GM03348 (cell line): ENCODE measurements around the gene RIMKLA.

Source experiments
- DNase-seq: peaks from one replicate; pipeline ENCODE4 v3.0.0; 2012; ENCODE audit warnings: low spot score

RIMKLA gene, protein sequence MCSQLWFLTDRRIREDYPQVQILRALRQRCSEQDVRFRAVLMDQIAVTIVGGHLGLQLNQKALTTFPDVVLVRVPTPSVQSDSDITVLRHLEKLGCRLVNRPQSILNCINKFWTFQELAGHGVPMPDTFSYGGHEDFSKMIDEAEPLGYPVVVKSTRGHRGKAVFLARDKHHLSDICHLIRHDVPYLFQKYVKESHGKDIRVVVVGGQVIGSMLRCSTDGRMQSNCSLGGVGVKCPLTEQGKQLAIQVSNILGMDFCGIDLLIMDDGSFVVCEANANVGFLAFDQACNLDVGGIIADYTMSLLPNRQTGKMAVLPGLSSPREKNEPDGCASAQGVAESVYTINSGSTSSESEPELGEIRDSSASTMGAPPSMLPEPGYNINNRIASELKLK

DNA sequence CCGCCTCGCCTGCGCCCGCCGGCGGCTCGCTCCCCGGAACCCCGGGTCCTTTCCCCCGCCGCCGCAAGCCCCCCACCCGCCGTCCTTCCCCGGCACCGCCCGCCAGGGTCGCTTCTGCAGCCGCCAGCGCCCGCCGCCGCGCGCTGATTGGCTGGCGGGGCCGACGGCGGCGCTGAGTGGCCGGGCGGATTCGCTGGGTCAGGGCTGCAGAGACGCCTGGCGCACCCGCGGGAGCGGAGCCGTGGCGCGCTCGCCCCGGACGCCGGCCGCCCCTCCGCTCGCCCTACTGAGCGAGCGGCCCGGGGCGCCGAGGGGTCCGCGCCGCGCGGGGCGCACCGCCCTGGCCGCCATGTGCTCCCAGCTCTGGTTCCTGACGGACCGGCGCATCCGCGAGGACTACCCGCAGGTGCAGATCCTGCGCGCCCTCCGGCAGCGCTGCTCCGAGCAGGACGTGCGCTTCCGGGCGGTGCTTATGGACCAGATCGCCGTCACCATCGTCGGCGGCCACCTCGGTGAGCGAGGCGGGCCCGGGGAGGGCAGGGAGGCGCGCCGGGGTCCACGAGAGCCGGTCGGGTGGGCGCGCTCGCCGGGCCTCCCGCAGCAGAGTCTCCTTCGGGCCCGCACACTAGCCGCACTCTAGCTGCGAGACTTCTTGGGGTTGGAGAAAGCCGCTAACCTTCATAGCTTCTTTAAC, at the start of gene RIMKLA:
TSS of gene RIMKLA (plus strand) at position 207 of the 694 bp plus-strand sequence. CDS start at position 350, 143 bp downstream.
- DNase-seq: peak; percentile 88

- DNase-seq: no peak
Observed at GRCh38 chr1:42332877-42333276, 47.7 kb upstream of the RIMKLA start.

DNA sequence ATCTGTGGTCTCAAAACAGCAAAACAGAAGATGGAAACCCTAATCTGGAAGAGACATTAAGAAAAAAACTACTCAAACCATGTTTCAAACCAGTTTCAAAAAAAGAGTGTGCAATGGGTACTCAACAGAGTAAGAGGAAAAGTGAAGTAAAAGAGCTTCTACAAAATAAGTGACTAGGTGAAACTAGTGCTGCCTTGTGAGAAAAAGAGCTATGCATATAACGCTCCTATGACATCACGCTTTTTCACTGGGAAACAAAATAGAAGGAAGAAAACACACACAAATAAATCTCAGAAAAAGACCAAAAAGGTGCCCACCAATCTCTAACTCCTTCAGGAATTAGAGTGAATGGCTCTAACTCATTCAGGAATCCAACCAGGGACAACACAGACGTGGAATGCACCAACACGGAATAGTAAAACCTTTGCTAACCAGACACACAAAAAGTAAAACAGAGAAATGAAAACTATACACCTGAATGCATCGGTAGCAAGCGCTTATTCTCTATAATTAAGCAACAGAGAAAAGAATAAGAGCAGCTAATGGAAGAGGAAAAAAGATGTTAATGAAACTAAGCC, 46.8 kb upstream of the RIMKLA start:
- DNase-seq: no peak

DNA sequence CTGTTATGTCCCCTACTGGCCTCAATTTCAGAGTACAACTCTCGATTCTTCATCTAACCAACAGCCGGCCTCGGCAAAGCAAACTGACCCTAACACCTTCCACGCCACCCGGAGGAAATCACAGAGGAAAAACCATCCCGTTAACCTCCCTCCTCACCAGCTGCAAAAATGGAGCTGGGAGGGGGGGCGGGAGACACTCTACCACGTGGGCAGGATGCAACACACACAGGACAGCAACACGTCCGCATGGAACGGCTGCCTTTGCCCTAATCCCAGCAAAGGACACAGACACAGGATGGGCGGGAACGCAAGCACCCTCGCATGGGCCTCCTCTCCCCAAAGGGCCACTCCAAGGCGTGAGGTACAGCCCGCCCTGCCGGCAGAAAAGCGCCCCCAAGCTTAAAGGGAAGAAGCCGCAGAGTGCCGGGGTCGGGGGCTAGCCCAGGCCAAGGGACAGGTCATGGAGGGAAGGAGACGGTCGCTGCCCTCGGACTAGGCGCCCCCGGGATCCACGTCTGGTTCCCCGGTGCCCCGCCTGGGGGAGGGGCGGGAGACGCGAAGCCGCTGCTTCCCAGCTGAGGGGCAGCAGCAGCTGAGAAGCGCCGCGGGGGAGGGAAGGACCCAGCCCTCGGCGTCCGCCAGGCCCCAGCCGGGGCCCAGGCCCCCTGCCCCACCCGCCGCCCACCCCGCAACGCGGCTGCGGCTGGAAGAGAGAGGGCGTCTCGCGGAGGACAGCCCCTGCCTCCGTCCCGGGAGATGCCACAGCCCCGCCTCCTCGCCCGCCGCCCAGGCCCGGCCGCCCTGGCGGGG, 46.1 kb upstream of the RIMKLA start:
- DNase-seq: peak; percentile 78

- peak; percentile 97 for DNase-seq
Observed at GRCh38 chr1:42335050-42335808, 45.4 kb upstream of the RIMKLA start, which contains the start of gene FOXJ3. Gene FOXJ3, minus strand, starts transcription at chr1:42335235. Its CDS starts 24,142 bp downstream, at chr1:42311093.

GRCh38 chr1:42335809-42336518, 44.6 kb upstream of the RIMKLA start:
- DNase-seq: peak; percentile 63

- DNase-seq: no peak
Observed at GRCh38 chr1:42336978-42337377, 43.6 kb upstream of the RIMKLA start.

- DNase-seq: no peak
Observed at GRCh38 chr1:42340093-42340492, 40.5 kb upstream of the RIMKLA start.

- no peak for DNase-seq
Observed at GRCh38 chr1:42340901-42341300, 39.7 kb upstream of the RIMKLA start.

DNA sequence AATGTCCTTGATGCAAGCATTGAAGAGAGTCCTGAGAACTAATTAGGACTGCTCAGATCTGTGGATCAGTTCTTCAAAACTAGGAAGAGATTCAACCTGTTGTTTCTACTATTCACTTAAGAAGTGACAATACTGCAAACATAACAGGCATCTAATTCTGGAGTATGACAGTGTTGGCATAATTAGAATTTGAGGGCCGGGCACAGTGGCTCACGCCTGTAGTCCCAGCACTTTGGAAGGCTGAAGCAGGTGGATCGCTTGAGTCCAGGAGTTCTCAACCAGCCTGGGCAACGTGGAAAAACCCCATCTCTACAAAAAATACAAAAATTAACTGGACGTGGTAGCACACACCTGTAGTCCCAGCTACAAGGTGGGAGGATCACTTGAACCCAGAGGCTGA, 37.5 kb upstream of the RIMKLA start:
- no peak for DNase-seq

DNA sequence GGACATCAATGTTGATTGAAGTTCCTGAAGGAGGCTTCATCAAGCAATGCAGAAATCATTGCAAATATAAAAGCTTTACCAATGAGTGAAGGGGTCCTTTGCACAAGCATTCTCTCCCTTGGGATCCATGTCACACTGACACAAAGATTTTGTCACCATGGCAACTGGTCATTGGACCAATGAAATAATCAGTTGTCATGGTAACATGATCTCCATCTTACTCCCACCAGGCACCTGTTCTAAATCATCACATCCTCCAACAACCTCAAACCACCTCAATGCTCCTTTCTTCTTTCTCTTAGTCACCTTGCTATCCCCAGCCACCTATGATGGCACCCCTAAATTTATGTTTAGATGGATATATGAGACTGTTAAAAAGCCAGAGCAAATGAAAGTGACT, 32.1 kb upstream of the RIMKLA start:
- DNase-seq: no peak

- no peak for DNase-seq
Observed at GRCh38 chr1:42350086-42350485, 30.5 kb upstream of the RIMKLA start.

DNA sequence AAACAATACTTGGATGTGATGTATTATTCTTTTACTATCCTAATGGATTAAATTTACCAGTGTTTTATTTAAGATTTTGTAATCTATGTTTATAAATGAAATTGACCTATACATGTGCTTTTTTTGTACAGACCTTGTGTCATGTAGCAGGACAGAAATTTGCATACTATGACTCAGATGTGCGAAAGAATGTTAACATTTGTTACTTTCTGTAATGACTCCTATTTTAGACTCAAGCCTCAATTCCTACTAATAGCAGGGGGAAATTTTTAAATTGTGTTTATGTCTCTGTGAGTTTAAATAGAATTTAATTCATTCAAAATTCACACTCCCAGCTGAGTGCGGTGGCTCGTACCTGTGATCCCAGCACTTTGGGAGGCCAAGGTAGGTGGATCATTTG, 21.8 kb upstream of the RIMKLA start:
- no peak for DNase-seq

GRCh38 chr1:42359466-42359865, 21.1 kb upstream of the RIMKLA start:
- no peak for DNase-seq

- DNase-seq: no peak
Observed at GRCh38 chr1:42364089-42364488, 16.5 kb upstream of the RIMKLA start.

- DNase-seq: no peak
Observed at GRCh38 chr1:42364542-42364941, 16.1 kb upstream of the RIMKLA start.

DNA sequence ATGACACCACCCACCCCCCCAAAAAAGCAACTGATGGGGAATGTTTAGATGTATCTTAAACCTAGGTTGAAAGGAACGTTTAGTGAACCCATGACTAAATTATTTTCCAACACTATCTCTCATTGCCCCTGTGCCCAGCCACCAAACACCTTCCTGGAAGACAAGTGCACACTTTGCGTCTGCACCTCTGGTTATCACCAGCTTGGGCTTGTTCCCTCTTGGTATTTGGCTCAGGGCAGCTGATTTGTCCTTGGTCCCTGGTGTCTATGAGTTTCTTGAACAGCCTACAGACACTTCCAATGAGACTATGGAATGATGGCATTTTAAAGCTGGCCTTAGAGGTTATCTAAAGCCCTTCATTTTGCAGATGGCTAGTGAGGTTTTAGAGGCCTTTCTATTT, 15.5 kb upstream of the RIMKLA start:
- DNase-seq: no peak

DNA sequence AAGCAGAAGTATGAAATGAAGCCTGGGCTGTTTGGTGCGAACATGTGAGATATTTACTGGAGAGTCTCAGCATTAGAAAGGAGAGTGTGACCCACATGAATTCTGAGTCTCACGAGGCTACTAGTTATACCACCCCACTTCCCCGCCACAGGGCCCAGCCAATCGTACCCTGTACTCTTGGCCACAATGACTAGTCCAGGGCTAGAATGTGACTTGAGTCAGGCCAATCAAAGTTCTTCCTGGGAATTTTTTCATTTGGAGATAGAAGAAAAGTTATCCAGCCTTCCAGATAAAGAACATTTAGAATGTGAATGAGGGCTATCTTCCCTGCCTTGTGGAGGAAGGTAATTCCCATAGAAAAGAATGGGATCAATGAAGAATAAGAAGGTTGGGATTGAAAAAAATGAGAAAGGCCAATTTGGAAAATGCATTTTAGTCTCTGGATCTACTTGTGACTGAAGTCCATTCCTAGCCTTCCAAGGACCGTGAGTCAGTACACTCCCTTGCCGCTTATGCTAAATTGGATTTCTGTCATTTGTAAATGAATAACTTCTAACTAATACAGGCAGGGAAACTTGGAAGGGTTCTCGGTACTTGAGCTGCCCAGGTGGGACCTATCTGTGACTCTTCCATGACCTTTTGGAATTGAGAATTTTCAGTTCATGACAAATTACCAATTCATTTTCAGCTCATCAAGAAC, 12.3 kb upstream of the RIMKLA start:
- DNase-seq: no peak

DNA sequence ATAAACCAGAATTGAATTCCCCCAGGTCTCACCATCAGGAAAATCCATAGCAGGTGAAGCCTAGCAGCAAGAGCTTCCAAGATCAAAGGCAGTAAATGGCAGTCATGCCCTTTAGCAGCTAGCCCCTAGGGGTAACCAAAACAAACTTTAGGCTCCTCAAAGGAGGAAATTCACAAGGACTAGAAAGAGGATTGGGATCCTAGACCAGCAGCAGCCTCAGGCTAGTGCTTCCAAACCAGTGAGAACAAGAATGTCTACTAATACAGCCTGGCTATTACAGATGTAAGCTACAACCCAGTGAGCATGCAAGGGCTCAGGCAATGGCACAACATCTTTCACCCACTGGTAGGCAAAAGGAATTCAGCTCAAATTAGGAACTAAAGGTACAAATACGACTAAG, 11.1 kb upstream of the RIMKLA start:
- no peak for DNase-seq

GRCh38 chr1:42370876-42371549, 9.6 kb upstream of the RIMKLA start:
- no peak for DNase-seq
